ENCODE results near the gene NR2F6.

DNA sequence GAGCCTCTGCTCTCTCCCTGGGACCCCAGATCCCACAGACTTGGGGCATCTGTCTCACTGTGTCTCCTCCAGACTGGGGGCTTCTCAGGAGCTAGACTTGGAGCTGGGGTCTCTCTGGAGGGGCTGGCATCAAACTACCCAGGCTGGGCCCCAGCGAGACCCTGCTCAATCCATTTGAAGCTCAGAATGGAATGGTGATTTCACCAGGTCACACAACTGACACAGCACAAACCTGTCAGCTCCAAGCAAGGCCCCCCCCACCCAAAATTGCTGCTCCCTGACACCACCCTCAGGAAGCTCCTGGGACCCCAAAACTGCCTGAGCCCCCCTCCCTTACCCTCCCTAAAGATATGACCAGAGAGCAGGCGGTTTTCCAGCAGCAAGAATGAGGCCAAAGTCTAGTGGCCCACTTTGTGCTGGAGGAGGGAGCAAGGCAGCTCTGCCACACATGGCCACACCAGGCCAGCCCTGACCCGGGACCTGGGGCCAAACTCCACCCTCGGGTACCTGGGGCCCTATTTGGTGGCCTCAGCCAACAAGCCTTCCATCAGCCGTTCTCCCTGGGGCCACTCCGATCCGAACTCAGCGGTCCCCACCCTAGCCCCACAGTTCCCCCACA lies 2.4 kb downstream of the NR2F6 start:
- TF ChIP-seq, protein P1, sequence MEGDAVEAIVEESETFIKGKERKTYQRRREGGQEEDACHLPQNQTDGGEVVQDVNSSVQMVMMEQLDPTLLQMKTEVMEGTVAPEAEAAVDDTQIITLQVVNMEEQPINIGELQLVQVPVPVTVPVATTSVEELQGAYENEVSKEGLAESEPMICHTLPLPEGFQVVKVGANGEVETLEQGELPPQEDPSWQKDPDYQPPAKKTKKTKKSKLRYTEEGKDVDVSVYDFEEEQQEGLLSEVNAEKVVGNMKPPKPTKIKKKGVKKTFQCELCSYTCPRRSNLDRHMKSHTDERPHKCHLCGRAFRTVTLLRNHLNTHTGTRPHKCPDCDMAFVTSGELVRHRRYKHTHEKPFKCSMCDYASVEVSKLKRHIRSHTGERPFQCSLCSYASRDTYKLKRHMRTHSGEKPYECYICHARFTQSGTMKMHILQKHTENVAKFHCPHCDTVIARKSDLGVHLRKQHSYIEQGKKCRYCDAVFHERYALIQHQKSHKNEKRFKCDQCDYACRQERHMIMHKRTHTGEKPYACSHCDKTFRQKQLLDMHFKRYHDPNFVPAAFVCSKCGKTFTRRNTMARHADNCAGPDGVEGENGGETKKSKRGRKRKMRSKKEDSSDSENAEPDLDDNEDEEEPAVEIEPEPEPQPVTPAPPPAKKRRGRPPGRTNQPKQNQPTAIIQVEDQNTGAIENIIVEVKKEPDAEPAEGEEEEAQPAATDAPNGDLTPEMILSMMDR (IDR thresholded peaks at IDR 0.05; ENCODE audit: low read length), result no peak
- TF ChIP-seq EZH2 (optimal IDR thresholded peaks at IDR 0.05; ENCODE audit: low read depth, low read length) (no peak), EZH2phosphoT487 (IDR thresholded peaks at IDR 0.05; ENCODE audit: low read length) (no peak)

Measured in MM.1S (cell line).